Endothelial cell of umbilical vein (primary cell): ENCODE results near the gene MFRP. TPM values are rescaled to one million over a fixed set of nuclear protein-coding genes. Genes with fewer than 3 reads are reported as not detected.

Experiments used
- BruUV-seq: library from RNA; stranded (reverse); fragments of 400-500 nt; replicated peaks from 2 replicates; lab custom pipeline; 2021; lab: Mats Ljungman, UMichigan
- CTCF ChIA-PET: fragments of 300-600, 350-600 bp; sonication (Branson Sonifier 250); formaldehyde crosslinking; loops from one replicate; lab custom pipeline; 2021; ENCODE audit warnings: antibody characterized with exemption, inconsistent platforms; lab: Charles Lee
- POLR2A ChIA-PET: fragments of 300-600, 350-600 bp; sonication (Branson Sonifier 250); formaldehyde crosslinking; loops from one replicate; lab custom pipeline; 2021; ENCODE audit warnings: antibody characterized with exemption, inconsistent platforms; lab: Charles Lee
- DNase-seq: peaks from one replicate; pipeline ENCODE4 v3.0.0-alpha.2; 2011; ENCODE audit warnings: low read depth, low spot score
- FAIRE-seq: peaks from 2 replicates; lab custom pipeline; 2011; peaks lifted over from hg19 to GRCh38; lab: Jason Lieb, UNC
- H2AFZ ChIP-seq: 2 replicates; pipeline ENCODE4 v1.6.0; 2012; ENCODE audit warnings: low read depth, low read length, control low read depth, inconsistent platforms
- H3K27ac ChIP-seq: 2 replicates; pipeline ENCODE4 v1.5.1; 2011; ENCODE audit warnings: low read depth, mild to moderate bottlenecking, control low read depth, low read length, moderate library complexity; ENCODE audit not compliant: insufficient read depth
- H3K27me3 ChIP-seq, 2 experiments: 2 replicates each; pipeline versions ENCODE4 v1.6.0 to v1.6.1; 2011; ENCODE audit warnings: low read length in 2 of 2, mixed read lengths in 1 of 2; ENCODE audit not compliant: control insufficient read depth in 2 of 2, insufficient read depth in 2 of 2
- H3K36me3 ChIP-seq, 2 experiments: 2 replicates in 1 of 2; 3 replicates in 1 of 2; pipeline ENCODE4 v1.5.1; 2011; ENCODE audit warnings: low read length in 2 of 2, mild to moderate bottlenecking in 1 of 2, moderate library complexity in 1 of 2; ENCODE audit not compliant: control insufficient read depth in 2 of 2, insufficient read depth in 2 of 2; ENCODE audit errors: extremely low read depth in 1 of 2
- H3K4me1 ChIP-seq: 3 replicates; pipeline ENCODE4 v1.5.1; 2011; ENCODE audit warnings: mild to moderate bottlenecking, low read length; ENCODE audit not compliant: control insufficient read depth, insufficient read depth; ENCODE audit errors: extremely low read depth
- H3K4me2 ChIP-seq: 2 replicates; pipeline ENCODE4 v1.6.1; 2011; ENCODE audit warnings: low read length, control low read depth, mixed read lengths; ENCODE audit not compliant: insufficient read depth
- H3K4me3 ChIP-seq, 3 experiments: fragments of 200-600 bp in 1 of 3; sonication (generic), shearing (Covaris generic) in 1 of 3; replicated peaks in 1 of 3; 2 replicates each; pipeline ENCODE4 v1.5.1; 2011 to 2016; ENCODE audit warnings: control low read depth in 3 of 3, low read length in 3 of 3, mild to moderate bottlenecking in 2 of 3, inconsistent platforms in 1 of 3, low read depth in 1 of 3, moderate library complexity in 1 of 3; ENCODE audit not compliant: insufficient read depth in 1 of 3
- H3K79me2 ChIP-seq: 2 replicates; pipeline ENCODE4 v1.6.0; 2012; ENCODE audit warnings: low read length, inconsistent platforms; ENCODE audit not compliant: control insufficient read depth, insufficient read depth
- H3K9ac ChIP-seq: replicated peaks from 2 replicates; pipeline ENCODE3; 2011; ENCODE audit warnings: low read length, control low read depth; ENCODE audit not compliant: insufficient read depth; ENCODE audit errors: extremely low read depth
- H3K9me1 ChIP-seq: replicated peaks from 3 replicates; pipeline ENCODE4 v1.6.0; 2011; ENCODE audit warnings: mild to moderate bottlenecking, low read length; ENCODE audit not compliant: control insufficient read depth, insufficient read depth; ENCODE audit errors: extremely low read depth
- H3K9me3 ChIP-seq: replicated peaks from 2 replicates; pipeline ENCODE4 v1.5.1; 2012; ENCODE audit warnings: low read length, inconsistent platforms; ENCODE audit not compliant: control insufficient read depth, insufficient read depth
- H4K20me1 ChIP-seq: replicated peaks from 2 replicates; pipeline ENCODE3; 2011; ENCODE audit warnings: mild to moderate bottlenecking, low read length; ENCODE audit not compliant: control insufficient read depth, insufficient read depth; ENCODE audit errors: extremely low read depth
- EZH2 ChIP-seq: IDR thresholded peaks from 2 replicates; pipeline ENCODE4 v1.6.1; 2012; ENCODE audit warnings: borderline replicate concordance, low read depth, mild to moderate bottlenecking, moderate library complexity, low read length, inconsistent platforms; ENCODE audit not compliant: severe bottlenecking
- FOS ChIP-seq: IDR thresholded peaks from 2 replicates; pipeline ENCODE4 v1.6.1; 2011; ENCODE audit warnings: mild to moderate bottlenecking, low read length, moderate library complexity, borderline replicate concordance; ENCODE audit not compliant: insufficient read depth
- GATA2 ChIP-seq: IDR thresholded peaks from 2 replicates; pipeline ENCODE4 v1.7.0; 2011; ENCODE audit warnings: low read depth, mild to moderate bottlenecking, moderate library complexity, mixed read lengths, low read length; ENCODE audit not compliant: insufficient read length, insufficient read depth
- JUN ChIP-seq: IDR thresholded peaks from 2 replicates; pipeline ENCODE4 v1.6.1; 2011; ENCODE audit warnings: borderline replicate concordance, low read depth; ENCODE audit not compliant: insufficient read length, insufficient read depth
- MYC ChIP-seq: IDR thresholded peaks from one replicate; pipeline ENCODE4 v1.6.1; 2011; ENCODE audit warnings: mild to moderate bottlenecking, low read depth, low read length
- POLR2A ChIP-seq: IDR thresholded peaks from 2 replicates; pipeline ENCODE4 v1.6.1; 2012; ENCODE audit warnings: low read depth, mild to moderate bottlenecking, control low read depth, low read length
- POLR2AphosphoS5 ChIP-seq: IDR thresholded peaks from 2 replicates; pipeline ENCODE4 v1.6.1; 2012; ENCODE audit warnings: low read depth, mild to moderate bottlenecking, control low read depth, low read length, moderate library complexity; ENCODE audit not compliant: insufficient read depth
- dilution Hi-C: fragments of 300-500 bp; cut with MboI; formaldehyde crosslinking; loops from one replicate; pipeline ENCODE4 v1.15.0; 2019; ENCODE audit warnings: low sequenced_read_pairs; ENCODE audit not compliant: extremely low pct_ligation_motif_present
- intact Hi-C: fragments of 100-400 bp; cut with micrococcal nuclease; formaldehyde crosslinking; loops from one replicate; pipeline ENCODE4 v1.10.0; 2022
- polyA plus RNA-seq, 4 experiments: library from polyadenylated mRNA; depleted of rRNA in 3 of 4; stranded (reverse) in 3 of 4; unstranded in 1 of 4; fragments of >200 nt; gene quantifications; 2 replicates each; pipeline versions ENCODE4 v1.2.1 to v1.2.3, GENCODE V29; 2011 to 2012; ENCODE audit warnings: missing spikeins in 1 of 4
- total RNA-seq: library from RNA; stranded (reverse); gene quantifications from 2 replicates; pipeline ENCODE4 v1.2.3, GENCODE V29; 2021
- TF ChIP-seq, protein P1 (sequence below): IDR thresholded peaks from 2 replicates; pipeline ENCODE4 v1.6.1; 2011; ENCODE audit not compliant: insufficient read depth, insufficient read length
- TF ChIP-seq, protein P2 (sequence below), 2 donors: IDR thresholded peaks; 1 replicate in 1 of 2; 2 replicates in 1 of 2; pipeline ENCODE4 v1.5.1; 2011; ENCODE audit warnings: low read length in 2 of 2, mild to moderate bottlenecking in 2 of 2, moderate library complexity in 2 of 2, control low read depth in 1 of 2, inconsistent platforms in 1 of 2, low read depth in 1 of 2; ENCODE audit not compliant: insufficient read depth in 1 of 2; ENCODE audit errors: extremely low read depth in 1 of 2

The MFRP gene
- total and polyA plus RNA-seq, 2 donors (not counting 3 experiments of a cell fraction or from before 2014, with no cell fraction given) = 0.08 TPM; not detected in 1

- Histone ChIP-seq H3K9me1 (no peaks in the 10 kb centered on the region), H3K27ac (peak overlapping the region; percentile 34), H3K36me3 (peaks cover 0 to 2% of the 10 kb centered on the region in 2 experiments), H3K79me2 (peaks cover 23% of the 10 kb centered on the region), H3K4me2 (peak overlapping the region; percentile 58), H2AFZ (no peak overlapping the region), H3K9ac (peak overlapping the region; percentile 75), H3K9me3 (no peaks in the 10 kb centered on the region), H4K20me1 (no peaks in the 10 kb centered on the region), H3K4me1 (peaks cover 35% of the 10 kb centered on the region), H3K4me3 (peak overlapping the region; percentile 54 to 78 (median 77)), H3K27me3 (peaks cover 0 to under 1% of the 10 kb centered on the region in 2 experiments)
- DNase-seq (no peak), FAIRE-seq (no peak)
- dilution Hi-C loops = no loop called here
- BruUV-seq = no TSS peak
- CTCF ChIA-PET = interaction anchor here (2.3 kb wide), 1 partner anchor 12 kb away, joined by 17 read pairs; no protein-coding TSS in a partner anchor
- POLR2A ChIA-PET = no interaction called here
- intact Hi-C loops = no loop called here
- no peak for TF ChIP-seq EZH2
- TF ChIP-seq POLR2AphosphoS5 = no peak
- TF ChIP-seq JUN = no peak
- no peak for TF ChIP-seq MYC
- TF ChIP-seq FOS = no peak
- TF ChIP-seq, protein P1, sequence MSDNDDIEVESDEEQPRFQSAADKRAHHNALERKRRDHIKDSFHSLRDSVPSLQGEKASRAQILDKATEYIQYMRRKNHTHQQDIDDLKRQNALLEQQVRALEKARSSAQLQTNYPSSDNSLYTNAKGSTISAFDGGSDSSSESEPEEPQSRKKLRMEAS = no peak
- TF ChIP-seq, protein P2, sequence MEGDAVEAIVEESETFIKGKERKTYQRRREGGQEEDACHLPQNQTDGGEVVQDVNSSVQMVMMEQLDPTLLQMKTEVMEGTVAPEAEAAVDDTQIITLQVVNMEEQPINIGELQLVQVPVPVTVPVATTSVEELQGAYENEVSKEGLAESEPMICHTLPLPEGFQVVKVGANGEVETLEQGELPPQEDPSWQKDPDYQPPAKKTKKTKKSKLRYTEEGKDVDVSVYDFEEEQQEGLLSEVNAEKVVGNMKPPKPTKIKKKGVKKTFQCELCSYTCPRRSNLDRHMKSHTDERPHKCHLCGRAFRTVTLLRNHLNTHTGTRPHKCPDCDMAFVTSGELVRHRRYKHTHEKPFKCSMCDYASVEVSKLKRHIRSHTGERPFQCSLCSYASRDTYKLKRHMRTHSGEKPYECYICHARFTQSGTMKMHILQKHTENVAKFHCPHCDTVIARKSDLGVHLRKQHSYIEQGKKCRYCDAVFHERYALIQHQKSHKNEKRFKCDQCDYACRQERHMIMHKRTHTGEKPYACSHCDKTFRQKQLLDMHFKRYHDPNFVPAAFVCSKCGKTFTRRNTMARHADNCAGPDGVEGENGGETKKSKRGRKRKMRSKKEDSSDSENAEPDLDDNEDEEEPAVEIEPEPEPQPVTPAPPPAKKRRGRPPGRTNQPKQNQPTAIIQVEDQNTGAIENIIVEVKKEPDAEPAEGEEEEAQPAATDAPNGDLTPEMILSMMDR (IDR thresholded peaks at IDR 0.05; ENCODE audit: extremely low read depth in 1 of 2, insufficient read depth in 1 of 2, low read depth in 1 of 2, low read length in 2 of 2) = no peak
- TF ChIP-seq POLR2A = no peak
- TF ChIP-seq GATA2 = no peak
Measured at GRCh38 chr11:119335091-119335654, 11.3 kb downstream of the MFRP start.
